ENCODE results near the gene GAMT.

- TF ChIP-seq CTCF (conservative IDR thresholded peaks at IDR 0.05) = no peak
- TF ChIP-seq EZH2 (IDR thresholded peaks at IDR 0.05; ENCODE audit: low read depth) = no peak
These were observed 45.5 kb downstream of the GAMT start for GRCh38 chr19:1355568-1356507.

Data from PC-9 (cell line).